H1 (cell line): ENCODE results near the gene ITGB1BP1. TPM values are rescaled to one million over a fixed set of nuclear protein-coding genes. Genes with fewer than 3 reads are reported as not detected.

ENCODE experiments used
- KDM4A ChIP-seq: IDR thresholded peaks from one replicate; pipeline ENCODE4 v1.7.1; 2012; ENCODE audit warnings: low read depth, mild to moderate bottlenecking, moderate library complexity, low read length, inconsistent platforms; ENCODE audit not compliant: severe bottlenecking
- RBBP5 ChIP-seq: IDR thresholded peaks from 2 replicates; pipeline ENCODE4 v1.7.1; 2012; ENCODE audit warnings: low read depth, mild to moderate bottlenecking, inconsistent platforms, low read length, moderate library complexity, borderline replicate concordance
- TAF1 ChIP-seq: IDR thresholded peaks from 2 replicates; pipeline ENCODE4 v1.6.1; 2011; ENCODE audit warnings: mild to moderate bottlenecking, low read depth, low read length
- polyA plus RNA-seq, 7 experiments: library from polyadenylated mRNA; depleted of rRNA in 3 of 7; stranded (reverse) in 5 of 7; unstranded in 2 of 7; fragments of >200 nt in 5 of 7; fragments of 200-250 nt in 2 of 7; gene quantifications; 1 replicate in 5 of 7; 2 replicates in 1 of 7; 4 replicates in 1 of 7; pipeline versions ENCODE4 v1.2.1 to v1.2.3, GENCODE V29; 2011 to 2013; ENCODE audit warnings: missing spikeins in 2 of 7, mixed read lengths in 2 of 7
- total RNA-seq: library from RNA; stranded (reverse); fragmentation: NEBNext Ultra II Directional; extraction: Animal tissue kit (Norgen Biotek cat#: 25700); gene quantifications from 2 replicates; pipeline ENCODE4 v1.2.1, GENCODE V29; 2021

Gene ITGB1BP1
- total and polyA plus RNA-seq, 2 of the 8 experiments (the other 6 are each of a cell fraction or from before 2014, with no cell fraction given), result 16.1 to 45.4 TPM

- TF ChIP-seq TAF1 (peak; percentile 73), RBBP5 (peak; percentile 41; the same call in 1 of the 2 replicates), KDM4A (peak; percentile 99)
These were observed at the start of gene ITGB1BP1, which contains the start of gene CPSF3 (continued) for GRCh38 chr2:9423100-9423921.
